Calu3 (cell line): Measurements from ENCODE around the gene ARPC1B. TPM values are rescaled to one million over a fixed set of nuclear protein-coding genes. Genes with fewer than 3 reads are reported as not detected.
"Not testable (repeated sequence)": the region's sequence is repeated elsewhere in the genome, so short reads cannot be mapped to it uniquely, and the experiment has no call there.

Experiments used
- BruUV-seq: library from RNA; stranded (reverse); fragments of 400-500 nt; replicated peaks from 2 replicates; lab custom pipeline; 2021; lab: Mats Ljungman, UMichigan
- CTCF ChIA-PET: fragments of 300-600 bp; sonication (Branson Sonifier 250); formaldehyde crosslinking; loops from one replicate; lab custom pipeline; 2022; ENCODE audit warnings: antibody characterized with exemption; lab: Charles Lee
- DNase-seq: peaks from one replicate; pipeline ENCODE4 v3.0.0; 2022
- H3K27ac Mint-ChIP-seq: one replicate; pipeline ENCODE4 v1.8.0; 2022; ENCODE audit warnings: mixed read lengths; ENCODE audit not compliant: unreplicated experiment
- H3K27me3 Mint-ChIP-seq: one replicate; pipeline ENCODE4 v1.8.0; 2022; ENCODE audit warnings: mixed read lengths; ENCODE audit not compliant: unreplicated experiment
- H3K36me3 Mint-ChIP-seq: one replicate; pipeline ENCODE4 v1.8.0; 2022; ENCODE audit warnings: mild to moderate bottlenecking, moderate library complexity, mixed read lengths; ENCODE audit not compliant: insufficient read depth, unreplicated experiment
- H3K4me1 Mint-ChIP-seq: one replicate; pipeline ENCODE4 v1.8.0; 2022; ENCODE audit warnings: mild to moderate bottlenecking, low read depth, mixed read lengths; ENCODE audit not compliant: unreplicated experiment
- H3K4me3 Mint-ChIP-seq: one replicate; pipeline ENCODE4 v1.8.0; 2022; ENCODE audit warnings: mild to moderate bottlenecking, low read depth, moderate library complexity, mixed read lengths; ENCODE audit not compliant: unreplicated experiment
- H3K9me3 Mint-ChIP-seq: one replicate; pipeline ENCODE4 v1.8.0; 2022; ENCODE audit warnings: low read depth, mixed read lengths; ENCODE audit not compliant: unreplicated experiment
- CTCF ChIP-seq: fragments of 200-600 bp; IDR thresholded peaks from one replicate; pipeline ENCODE4 v1.8.0; 2022; ENCODE audit warnings: antibody characterized with exemption; ENCODE audit not compliant: unreplicated experiment
- intact Hi-C: fragments of 100-400 bp; cut with micrococcal nuclease; formaldehyde crosslinking; loops from one replicate; pipeline ENCODE4 v1.10.0; 2022; ENCODE audit not compliant: unreplicated experiment
- total RNA-seq: library from RNA; stranded (reverse); gene quantifications from 2 replicates; pipeline ENCODE4 v1.2.3, GENCODE V29; 2022

ARPC1B gene
- total RNA-seq, 1 experiment from 2014 or later: 107 TPM

- no TSS peak for BruUV-seq
- peak; percentile 74 for DNase-seq
These were observed 709 bp downstream of the ARPC1B start for GRCh38 chr7:99375070-99375807.

GRCh38 chr7:99379043-99379577 lies 4.6 kb downstream of the ARPC1B start:
- Mint-ChIP-seq H3K27ac (no peak overlapping the region), H3K27me3 (no peaks in the 10 kb centered on the region), H3K4me3 (no peak overlapping the region), H3K36me3 (peaks cover 59% of the 10 kb centered on the region), H3K9me3 (no peaks in the 10 kb centered on the region), H3K4me1 (peaks cover 8% of the 10 kb centered on the region)
- intact Hi-C loops: no loop called here
- TF ChIP-seq CTCF: no peak
- DNase-seq: no peak
- CTCF ChIA-PET: no interaction called here
- BruUV-seq: TSS peak; percentile 4

More at GRCh38 chr7:99375070-99375807, 709 bp downstream of the ARPC1B start:
- no peaks in the 10 kb centered on the region for H3K9me3 Mint-ChIP-seq
- no peak overlapping the region for H3K27ac Mint-ChIP-seq
- no peak for TF ChIP-seq CTCF
- CTCF ChIA-PET: interaction anchor here (0.7 kb wide), 2 partner anchors 125 to 821 kb away, joined by 3 to 4 read pairs; no protein-coding TSS in a partner anchor
- H3K27me3 Mint-ChIP-seq: no peaks in the 10 kb centered on the region
- intact Hi-C loops: no loop called here
- H3K4me3 Mint-ChIP-seq: peak overlapping the region; percentile 58
- peaks cover 11% of the 10 kb centered on the region for H3K4me1 Mint-ChIP-seq
- H3K36me3 Mint-ChIP-seq: peaks cover 72% of the 10 kb centered on the region

GRCh38 chr7:99379693-99380031 lies 5.1 kb downstream of the ARPC1B start:
- peaks cover 53% of the 10 kb centered on the region for H3K36me3 Mint-ChIP-seq
- intact Hi-C loops, BruUV-seq, DNase-seq, H3K27me3 Mint-ChIP-seq, H3K27ac Mint-ChIP-seq, H3K4me1 Mint-ChIP-seq, H3K4me3 Mint-ChIP-seq, CTCF ChIA-PET, H3K9me3 Mint-ChIP-seq: not testable (repeated sequence)

GRCh38 chr7:99380032-99380822 lies 5.7 kb downstream of the ARPC1B start:
- CTCF ChIA-PET: no interaction called here

More at GRCh38 chr7:99380032-99380822, 5.7 kb downstream of the ARPC1B start:
- H3K9me3 Mint-ChIP-seq: no peaks in the 10 kb centered on the region
- H3K36me3 Mint-ChIP-seq: peaks cover 50% of the 10 kb centered on the region
- no peak overlapping the region for H3K27ac Mint-ChIP-seq
- intact Hi-C loops: no loop called here
- no peak for DNase-seq
- H3K27me3 Mint-ChIP-seq: no peaks in the 10 kb centered on the region
- no peak overlapping the region for H3K4me3 Mint-ChIP-seq
- peaks cover 8% of the 10 kb centered on the region for H3K4me1 Mint-ChIP-seq
- no peak for TF ChIP-seq CTCF
- BruUV-seq: no TSS peak
